ENCODE measurements around the gene MTRF1.

DNA sequence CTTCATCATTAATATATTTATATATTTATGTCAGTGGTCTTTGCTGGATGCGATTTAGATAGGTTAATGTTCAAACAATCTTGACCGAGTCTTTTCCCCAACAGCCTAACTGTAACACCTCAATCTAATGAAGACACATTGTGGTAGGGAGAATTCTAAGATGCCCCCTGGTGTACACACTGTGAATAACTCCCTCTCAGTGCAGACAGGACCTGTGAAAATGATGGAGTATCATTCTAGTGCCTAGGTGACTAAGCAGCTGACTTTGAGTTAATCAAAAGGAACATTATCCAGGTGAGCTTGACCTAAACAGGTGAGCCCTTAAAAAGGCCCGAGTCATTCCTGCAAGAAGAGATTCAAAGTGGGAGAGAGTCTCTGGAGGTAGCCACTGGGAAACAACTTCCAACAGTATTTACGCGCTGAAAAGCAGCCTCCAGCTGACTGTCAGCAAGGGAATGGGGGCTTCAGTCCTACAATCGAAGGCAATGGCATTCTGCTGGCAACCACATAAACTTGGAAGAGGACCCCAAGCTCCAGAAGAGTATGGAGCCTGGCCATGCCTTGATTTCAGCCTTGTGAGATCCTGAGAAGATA lies 41.0 kb downstream of the MTRF1 start:
- TF ChIP-seq EZH2 (IDR thresholded peaks at IDR 0.05): no peak
- no peak for TF ChIP-seq POLR2AphosphoS5 (IDR thresholded peaks at IDR 0.05; ENCODE audit: borderline replicate concordance, low read depth, low read length)
